Parathyroid adenoma (tissue), 2 donors: ENCODE measurements around the gene CPB2.

Experiments
- H2AFZ ChIP-seq: fragments of 300-600 bp; sonication (generic); one replicate; pipeline ENCODE4 v1.7.0; 2017; ENCODE audit warnings: antibody characterized with exemption, mild to moderate bottlenecking
- H3K27ac ChIP-seq: fragments of 300-600 bp; sonication (generic); one replicate; pipeline ENCODE4 v1.7.0; 2017
- H3K27me3 ChIP-seq: fragments of 300-600 bp; sonication (generic); one replicate; pipeline ENCODE4 v1.7.0; 2017; ENCODE audit warnings: low read length; ENCODE audit not compliant: control insufficient read depth, insufficient read depth
- H3K36me3 ChIP-seq: fragments of 300-600 bp; sonication (generic); one replicate; pipeline ENCODE4 v1.7.0; 2017; ENCODE audit warnings: low read length; ENCODE audit not compliant: control insufficient read depth, insufficient read depth
- H3K4me1 ChIP-seq: fragments of 300-600 bp; sonication (generic); one replicate; pipeline ENCODE4 v1.7.0; 2017; ENCODE audit warnings: control low read depth
- H3K4me2 ChIP-seq: fragments of 300-600 bp; sonication (generic); one replicate; pipeline ENCODE4 v1.7.0; 2017; ENCODE audit warnings: low read length
- H3K4me3 ChIP-seq: fragments of 300-600 bp; sonication (generic); one replicate; pipeline ENCODE4 v1.7.0; 2017; ENCODE audit warnings: low read depth, low read length
- H3K79me2 ChIP-seq: fragments of 300-600 bp; sonication (generic); one replicate; pipeline ENCODE4 v1.7.0; 2017; ENCODE audit warnings: control low read depth
- H3K9ac ChIP-seq: fragments of 300-600 bp; sonication (generic); one replicate; pipeline ENCODE4 v1.7.0; 2017; ENCODE audit warnings: mild to moderate bottlenecking
- H3K9me3 ChIP-seq: fragments of 300-600 bp; sonication (generic); one replicate; pipeline ENCODE4 v1.7.0; 2017; ENCODE audit warnings: low read length; ENCODE audit not compliant: control insufficient read depth
- CTCF ChIP-seq: fragments of 300-600 bp; sonication (generic); IDR thresholded peaks from one replicate; pipeline ENCODE4 v1.7.0; 2017; ENCODE audit warnings: antibody characterized with exemption, mild to moderate bottlenecking
- donor health status: primary hyperparathyroidism.

Gene CPB2

DNA sequence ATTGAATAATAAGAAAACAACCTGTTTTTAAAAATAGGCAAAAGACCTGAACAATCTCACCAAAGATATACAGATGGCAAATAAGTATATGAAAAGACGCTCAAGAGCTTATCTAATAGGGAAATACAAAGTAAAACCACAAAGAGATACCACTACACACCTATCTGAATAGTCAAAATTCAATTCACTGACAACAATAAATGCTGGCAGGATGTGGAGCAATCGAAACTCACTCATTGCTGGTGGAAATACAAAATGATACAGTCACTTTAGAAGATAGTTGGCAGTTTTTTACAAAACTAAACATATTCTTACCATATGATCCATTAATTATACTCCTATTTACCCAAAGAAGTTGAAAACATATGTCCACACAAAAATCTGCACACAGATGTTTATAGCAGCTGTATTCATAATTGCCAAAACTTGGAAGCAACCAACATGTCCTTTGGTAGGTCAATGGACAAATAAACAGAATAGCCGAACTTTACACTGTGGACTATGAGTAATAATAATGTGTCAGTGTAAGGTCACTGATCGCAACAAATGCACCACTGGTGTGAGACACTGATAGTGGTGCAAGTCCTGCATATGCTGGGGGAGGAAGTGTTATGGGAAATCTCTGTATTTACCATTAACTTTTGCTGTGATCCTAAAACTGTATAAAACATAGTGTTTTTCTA is 73.1 kb downstream of the CPB2 start:
- Histone ChIP-seq H2AFZ (no peak overlapping the region), H3K9ac (no peak overlapping the region), H3K27me3 (no peaks in the 10 kb centered on the region), H3K9me3 (no peaks in the 10 kb centered on the region), H3K4me2 (no peak overlapping the region), H3K27ac (no peak overlapping the region), H3K4me3 (no peak overlapping the region), H3K79me2 (peaks cover 11% of the 10 kb centered on the region), H3K36me3 (no peaks in the 10 kb centered on the region), H3K4me1 (no peaks in the 10 kb centered on the region)
- no peak for TF ChIP-seq CTCF

GRCh38 chr13:46025157-46025556 is 79.7 kb downstream of the CPB2 start:
- H3K4me2 ChIP-seq = no peak overlapping the region
- peaks cover 5% of the 10 kb centered on the region for H3K4me1 ChIP-seq
- H3K36me3 ChIP-seq = no peaks in the 10 kb centered on the region
- no peaks in the 10 kb centered on the region for H3K9me3 ChIP-seq
- no peak overlapping the region for H3K27ac ChIP-seq
- no peak overlapping the region for H2AFZ ChIP-seq
- peaks cover 8% of the 10 kb centered on the region for H3K79me2 ChIP-seq
- H3K9ac ChIP-seq = no peak overlapping the region
- H3K27me3 ChIP-seq = no peaks in the 10 kb centered on the region
- no peak for TF ChIP-seq CTCF
- H3K4me3 ChIP-seq = no peak overlapping the region

- H2AFZ ChIP-seq = no peak overlapping the region
- no peaks in the 10 kb centered on the region for H3K36me3 ChIP-seq
- H3K4me2 ChIP-seq = no peak overlapping the region
- no peaks in the 10 kb centered on the region for H3K9me3 ChIP-seq
- H3K4me1 ChIP-seq = peaks cover 5% of the 10 kb centered on the region
- H3K27me3 ChIP-seq = no peaks in the 10 kb centered on the region
- H3K9ac ChIP-seq = no peak overlapping the region
- H3K79me2 ChIP-seq = peaks cover 5% of the 10 kb centered on the region
- no peak for TF ChIP-seq CTCF
- H3K4me3 ChIP-seq = no peak overlapping the region
- no peak overlapping the region for H3K27ac ChIP-seq
Measured at GRCh38 chr13:46022481-46022880, 82.4 kb downstream of the CPB2 start.

GRCh38 chr13:46016216-46016615 is 88.6 kb downstream of the CPB2 start:
- Histone ChIP-seq H3K79me2 (no peaks in the 10 kb centered on the region), H3K4me1 (no peaks in the 10 kb centered on the region), H3K27me3 (no peaks in the 10 kb centered on the region), H2AFZ (no peak overlapping the region), H3K27ac (no peak overlapping the region), H3K9ac (no peak overlapping the region), H3K4me3 (no peak overlapping the region), H3K9me3 (no peaks in the 10 kb centered on the region), H3K4me2 (no peak overlapping the region), H3K36me3 (no peaks in the 10 kb centered on the region)
- TF ChIP-seq CTCF = no peak

GRCh38 chr13:46015366-46015765 is 89.5 kb downstream of the CPB2 start:
- Histone ChIP-seq H3K4me1 (no peaks in the 10 kb centered on the region), H3K9me3 (no peaks in the 10 kb centered on the region), H3K36me3 (no peaks in the 10 kb centered on the region), H3K79me2 (no peaks in the 10 kb centered on the region), H3K4me2 (no peak overlapping the region), H3K27ac (no peak overlapping the region), H3K9ac (no peak overlapping the region), H3K27me3 (no peaks in the 10 kb centered on the region), H2AFZ (no peak overlapping the region), H3K4me3 (no peak overlapping the region)
- no peak for TF ChIP-seq CTCF
